ENCODE measurements around the gene PIF1. TPM values are rescaled to one million over a fixed set of nuclear protein-coding genes. Genes with fewer than 3 reads are reported as not detected.

PIF1 gene
- total RNA-seq, 1 experiment from 2014 or later: 34.9 TPM

DNA sequence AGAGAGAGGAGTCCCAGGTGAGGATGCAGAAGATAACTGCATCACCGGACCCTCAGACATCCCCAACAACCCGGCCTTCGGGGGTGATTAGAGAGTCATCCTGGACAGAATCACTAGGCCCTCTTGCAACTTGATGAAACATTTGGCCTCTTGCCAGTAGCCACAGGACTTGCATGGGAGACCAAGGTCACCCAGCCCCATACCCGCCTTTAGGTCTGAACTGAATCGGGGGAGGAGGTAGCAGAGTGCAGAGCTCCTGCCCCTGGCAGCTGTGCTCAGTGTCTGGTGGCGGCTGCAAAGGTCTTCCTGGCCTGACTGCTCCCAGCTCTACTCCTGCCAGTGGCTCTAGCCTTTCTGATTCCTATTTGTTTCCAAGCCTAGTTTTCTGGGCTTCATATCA lies 12.4 kb downstream of the PIF1 start (continued):
- TF ChIP-seq ATF3 (IDR thresholded peaks at IDR 0.05) (no peak), MAX (IDR thresholded peaks at IDR 0.05) (no peak), EGR1 (IDR thresholded peaks at IDR 0.05; ENCODE audit: low read depth) (no peak), FOSL1 (IDR thresholded peaks at IDR 0.05; ENCODE audit: low read depth) (no peak), TCF7L2 (IDR thresholded peaks at IDR 0.05; ENCODE audit: borderline replicate concordance, extremely low read depth, insufficient read depth, insufficient read length) (no peak), EZH2 (IDR thresholded peaks at IDR 0.05) (no peak), EZH2phosphoT487 (IDR thresholded peaks at IDR 0.05; ENCODE audit: borderline replicate concordance) (no peak)

DNA sequence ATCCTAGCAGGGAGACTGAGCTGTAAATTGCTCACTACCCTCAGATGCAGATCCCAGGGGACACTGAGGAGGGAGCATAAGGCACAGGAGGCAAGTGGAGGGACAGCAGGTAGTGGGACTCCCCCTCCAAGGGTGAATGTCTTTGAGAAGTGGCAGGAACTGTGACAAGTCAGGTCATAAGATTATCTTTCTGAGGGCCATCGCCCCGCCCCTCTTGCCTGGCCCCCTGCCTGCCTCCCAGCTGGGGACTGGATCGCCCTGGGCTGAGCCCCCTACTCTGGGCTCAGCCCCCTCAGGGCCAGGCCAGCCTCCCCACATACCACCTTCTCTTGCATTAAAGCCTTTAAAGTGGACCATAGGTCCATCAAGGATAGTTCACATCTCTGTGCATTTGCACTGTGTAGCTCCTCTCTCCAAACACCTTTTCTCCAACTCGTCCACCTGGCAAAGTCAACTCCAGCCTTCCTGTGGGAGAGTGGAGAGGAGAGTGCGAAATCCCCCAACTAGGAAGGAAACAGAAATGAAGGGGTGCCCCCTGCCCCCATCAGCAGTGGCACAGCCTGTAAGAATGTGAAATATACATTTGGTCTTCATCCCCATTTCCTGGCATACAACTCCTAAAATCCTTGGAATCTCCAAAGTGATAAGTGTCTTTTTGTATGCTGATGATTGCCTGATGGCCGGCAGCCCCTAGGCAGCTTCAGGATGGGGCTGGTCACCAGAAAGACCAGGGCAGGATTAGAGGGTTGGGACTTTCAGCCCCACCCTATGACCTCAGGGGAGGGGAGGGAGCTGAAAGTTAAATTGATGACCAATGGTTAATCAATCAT lies 14.7 kb downstream of the PIF1 start:
- CTCF ChIA-PET: interaction anchor here (0.8 to 4.0 kb wide), 7 partner anchors 9 to 82 kb away, joined by 3 to 73 read pairs (median 8); no protein-coding TSS in a partner anchor
- intact Hi-C loops (cut with micrococcal nuclease): loop anchor here (1.0 kb wide), 1 partner anchor 79 kb away; no protein-coding TSS in a partner anchor
- Histone ChIP-seq H3K9me2 (ENCODE audit: insufficient read depth) (no peaks in the 10 kb centered on the region), H3K27me3 (ENCODE audit: insufficient read depth, low read length) (no peaks in the 10 kb centered on the region), H3K36me3 (ENCODE audit: control insufficient read depth in 1 of 2, insufficient read depth in 2 of 2, low read length in 2 of 2) (no peaks in the 10 kb centered on the region), H2AFZ (ENCODE audit: low read depth, low read length, poor library complexity, severe bottlenecking) (peak overlapping the region; percentile 71), H3K27ac (ENCODE audit: low read depth, low read length) (no peak overlapping the region), H3K9me3 (ENCODE audit: control insufficient read depth in 1 of 2, insufficient read depth in 1 of 2, low read depth in 1 of 2, low read length in 2 of 2) (no peaks in the 10 kb centered on the region), H3K79me2 (ENCODE audit: insufficient read depth, low read length) (no peaks in the 10 kb centered on the region), H3K4me3 (replicated peaks in 1 of 2; ENCODE audit: low read depth in 1 of 2, low read length in 2 of 2) (no peak overlapping the region), H3K9ac (ENCODE audit: low read length) (no peak overlapping the region), H4K20me1 (ENCODE audit: insufficient read depth) (no peaks in the 10 kb centered on the region), H3K4me1 (ENCODE audit: control insufficient read depth in 1 of 2, insufficient read depth in 2 of 2, low read length in 2 of 2) (peaks cover 0 to 4% of the 10 kb centered on the region in 2 experiments; a peak in 2 of 4 replicates), H3K4me2 (ENCODE audit: low read length) (no peak overlapping the region)
- ATAC-seq: no peak
- POLR2A ChIA-PET: interaction anchor here (1.9 kb wide), 1 partner anchor 15 kb away, joined by 6 read pairs; the partner anchor contains the start of gene PIF1
- RAD21 ChIA-PET (ENCODE audit: low non-redundant PET in 1 of 2, low total read pairs in 2 of 2, uncharacterized antibody in 2 of 2, unreplicated experiment in 2 of 2): interaction anchor here (0.6 to 1.3 kb wide), 3 partner anchors 61 to 80 kb away, joined by 3 to 7 read pairs (median 4); no protein-coding TSS in a partner anchor
- TF ChIP-seq JUND (IDR thresholded peaks at IDR 0.05) (no peak), TCF7L2 (IDR thresholded peaks at IDR 0.05; ENCODE audit: borderline replicate concordance, extremely low read depth, insufficient read depth, insufficient read length) (no peak), MAX (IDR thresholded peaks at IDR 0.05) (no peak), CTCF (IDR thresholded peaks at IDR 0.05 in 2 of 3, conservative IDR thresholded peaks at IDR 0.05 in 1 of 3; ENCODE audit: borderline replicate concordance in 1 of 3, insufficient read depth in 1 of 3, low read depth in 2 of 3, low read length in 2 of 3) (no peak), RAD21 (IDR thresholded peaks at IDR 0.05; ENCODE audit: low read depth) (no peak), EGR1 (IDR thresholded peaks at IDR 0.05; ENCODE audit: low read depth) (no peak), ELF1 (IDR thresholded peaks at IDR 0.05; ENCODE audit: borderline replicate concordance, low read depth) (no peak), ATF3 (IDR thresholded peaks at IDR 0.05) (no peak)
- no peak for DNase-seq (ENCODE audit: low read depth, low spot score)
- BruUV-seq (replicated peaks): no TSS peak

All from HCT116 (cell line).